Suppressor macrophage treated with lipopolysaccharide for 4 hours (primary cell): ENCODE measurements around the gene HOXD3.

Source experiments
- DNase-seq: peaks from one replicate; pipeline ENCODE4 v3.0.0-alpha.2; 2020

HOXD3 gene

DNA sequence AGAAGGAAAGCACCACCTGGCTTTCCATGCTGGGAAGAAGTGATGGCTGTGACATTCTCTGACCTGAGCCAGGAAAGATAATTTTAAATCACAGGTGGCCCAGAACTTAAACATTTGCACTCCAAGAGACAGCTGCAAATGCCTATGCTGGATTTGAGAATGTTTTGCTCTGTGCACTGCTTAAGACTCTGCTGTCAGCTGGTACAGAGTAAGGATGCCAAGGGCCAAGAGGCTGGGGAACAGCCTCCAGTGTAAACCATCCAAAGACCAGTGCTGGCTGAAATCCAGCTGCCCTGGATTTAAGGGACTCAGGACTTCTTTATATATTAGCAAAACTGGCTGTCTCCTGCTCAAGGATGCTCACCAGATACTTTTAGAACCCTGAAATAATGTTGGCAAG lies 23.7 kb upstream of the HOXD3 start:
- DNase-seq = no peak

GRCh38 chr2:176134035-176134434 lies 23.1 kb upstream of the HOXD3 start:
- DNase-seq = no peak

DNA sequence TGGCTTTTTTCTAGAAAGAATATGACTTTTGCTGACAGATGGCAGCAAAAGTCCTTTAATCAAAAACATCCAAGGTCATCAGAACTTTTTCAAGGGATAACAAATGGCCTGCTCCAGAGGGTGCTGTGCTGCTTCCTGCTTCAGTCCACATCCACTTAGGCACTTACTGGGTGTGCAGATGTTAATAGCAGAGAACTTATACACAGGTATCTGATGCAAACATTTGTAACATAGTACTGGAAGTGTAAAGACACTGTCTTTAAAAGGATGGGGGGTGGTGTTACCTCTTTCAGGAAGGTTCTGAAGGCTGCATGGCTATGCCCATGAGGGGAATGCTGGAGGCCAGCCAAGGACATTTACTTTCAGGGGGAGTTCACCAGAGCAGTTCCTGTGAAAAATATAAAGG lies 22.1 kb upstream of the HOXD3 start:
- DNase-seq = no peak

- DNase-seq = no peak
Measured at GRCh38 chr2:176136374-176137251, 20.5 kb upstream of the HOXD3 start.

DNA sequence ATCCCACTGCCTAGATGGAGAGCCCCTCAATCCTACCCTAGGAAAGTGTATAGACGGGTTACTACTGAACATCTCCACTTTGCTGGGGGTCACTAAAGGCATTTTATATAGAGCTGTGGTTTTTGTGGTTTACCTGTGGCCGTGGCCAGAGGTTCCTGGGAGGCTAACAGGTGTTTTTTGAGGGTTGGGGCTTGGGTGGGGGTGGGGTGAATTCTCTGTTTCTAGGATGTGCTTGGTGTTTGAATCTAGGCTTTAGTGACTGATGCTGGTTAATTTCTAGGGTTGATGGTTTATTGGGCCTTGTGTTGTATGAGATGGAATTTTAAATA lies 19.9 kb upstream of the HOXD3 start:
- DNase-seq = no peak

- no peak for DNase-seq
Measured at GRCh38 chr2:176137906-176138305, 19.2 kb upstream of the HOXD3 start.

DNA sequence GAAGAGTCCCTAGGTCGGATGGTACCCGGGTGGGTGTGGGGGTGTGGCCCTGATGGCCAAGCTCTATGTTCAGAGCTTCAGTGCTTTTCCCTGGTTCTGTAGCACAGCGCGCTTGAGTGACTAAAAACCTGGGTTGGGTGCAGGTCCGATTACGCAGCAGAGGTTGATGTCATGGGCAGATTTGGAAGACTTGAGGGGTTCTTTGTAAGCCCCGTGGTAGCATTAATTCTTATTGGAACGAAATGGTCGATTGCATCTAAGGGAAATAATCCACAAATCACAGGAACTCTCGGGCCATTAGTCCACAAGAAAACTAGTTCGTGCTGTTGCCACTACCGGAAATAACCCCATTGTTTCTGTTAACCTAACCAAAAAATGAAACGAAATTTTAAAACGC lies 18.6 kb upstream of the HOXD3 start:
- DNase-seq = no peak

- DNase-seq = no peak
Measured at GRCh38 chr2:176138923-176139660, 18.0 kb upstream of the HOXD3 start.

DNA sequence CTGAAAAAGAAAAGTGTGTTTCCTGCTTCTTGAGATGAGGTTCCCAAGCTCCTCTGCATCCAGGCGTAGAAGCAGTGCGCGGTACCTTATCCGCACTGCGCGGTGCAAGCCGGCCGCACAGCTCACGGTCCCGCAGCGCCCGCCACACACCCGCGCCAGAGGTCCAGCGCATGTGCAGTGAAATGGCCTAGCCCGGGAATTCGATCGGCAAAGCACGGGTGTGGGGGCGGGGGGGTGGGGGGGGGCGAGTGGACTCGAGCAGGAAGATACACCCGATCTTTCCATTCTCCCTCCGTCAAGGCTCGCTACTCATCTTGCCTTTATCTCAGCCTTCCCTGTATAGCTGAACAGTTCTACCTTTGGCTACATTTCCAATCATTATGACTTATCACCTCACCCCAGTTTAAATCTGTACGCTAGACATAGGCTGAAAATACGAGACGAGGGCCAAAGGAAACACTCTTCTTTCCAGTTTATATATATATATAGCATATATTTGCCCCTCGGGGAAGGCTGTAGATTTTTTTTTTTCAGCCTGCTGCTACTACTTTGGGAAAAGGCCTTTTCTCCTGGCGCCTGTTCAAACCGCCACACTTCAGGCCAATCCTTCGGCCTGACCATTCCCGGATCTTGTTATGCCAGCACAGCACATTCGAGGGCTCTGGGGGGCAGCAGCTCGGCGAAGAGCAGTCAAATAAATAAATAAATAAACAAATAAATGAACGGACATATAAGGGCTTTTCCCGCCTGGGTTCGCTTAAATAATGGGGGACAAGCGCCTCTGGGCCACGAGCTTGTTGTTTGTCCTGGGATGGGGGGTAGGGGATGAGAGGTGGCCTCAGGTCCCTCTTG lies 17.2 kb upstream of the HOXD3 start:
- no peak for DNase-seq

GRCh38 chr2:176140513-176141317 lies 16.4 kb upstream of the HOXD3 start:
- peak; percentile 66 for DNase-seq

DNA sequence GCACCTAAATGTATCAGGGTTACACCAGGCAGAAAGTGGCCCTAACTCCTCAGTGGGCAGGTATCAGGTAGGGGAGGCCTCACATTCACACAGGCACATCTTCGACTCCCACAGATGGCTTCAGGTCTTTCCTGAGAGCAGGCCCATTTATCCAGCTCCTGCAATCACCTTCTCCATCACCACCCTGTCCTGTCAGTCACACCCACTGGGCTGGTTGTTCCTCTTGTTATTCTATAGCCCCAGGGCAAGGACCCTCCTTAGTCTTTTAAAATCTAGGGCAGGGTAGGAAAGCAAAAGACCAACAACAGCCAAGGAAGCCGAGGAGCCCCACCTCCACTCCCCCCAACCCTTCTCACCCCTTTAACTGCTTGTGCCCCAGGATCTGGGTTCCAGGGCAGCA lies 14.8 kb upstream of the HOXD3 start:
- DNase-seq = no peak

- DNase-seq = no peak
Measured at GRCh38 chr2:176145085-176145969, 11.8 kb upstream of the HOXD3 start.

DNA sequence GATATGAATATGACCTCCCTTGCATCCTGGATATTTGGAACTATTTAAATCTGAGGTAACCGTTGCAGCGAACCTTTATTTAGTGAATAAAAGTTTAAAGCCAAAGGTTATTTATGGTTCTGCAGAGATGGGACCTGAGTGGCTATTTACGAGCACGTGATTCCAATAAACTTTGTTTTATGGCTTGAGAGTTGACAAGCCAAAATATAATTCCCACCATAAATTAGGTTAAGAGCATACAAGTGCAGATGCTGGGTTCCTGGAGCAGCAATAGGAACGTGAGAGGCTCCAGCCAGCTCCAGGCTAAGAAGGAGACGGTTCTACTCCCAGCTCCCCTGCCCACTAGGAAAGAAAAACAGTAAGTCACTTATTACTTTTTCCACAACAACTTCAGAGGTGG lies 11.0 kb upstream of the HOXD3 start:
- DNase-seq = no peak

DNA sequence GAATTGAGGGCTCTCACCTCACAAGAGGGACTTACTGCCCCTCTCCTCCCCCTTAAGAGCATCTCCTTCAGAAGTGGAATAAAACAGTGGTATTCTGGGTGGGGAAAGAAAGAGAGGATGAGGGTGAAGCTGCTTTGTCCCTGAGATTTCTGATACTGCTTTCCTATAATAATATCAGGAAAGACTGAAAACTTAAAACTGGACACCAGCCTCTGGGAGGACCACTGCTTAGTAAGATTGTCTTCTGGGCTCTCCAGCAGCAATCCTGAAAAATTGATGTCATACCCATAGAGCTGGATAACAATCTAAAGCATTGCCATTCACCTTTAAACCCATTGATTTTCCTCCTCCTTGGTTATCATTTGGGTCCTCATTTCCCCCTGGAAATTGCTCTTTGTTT lies 10.5 kb upstream of the HOXD3 start:
- DNase-seq = no peak

GRCh38 chr2:176147210-176147799 lies 9.8 kb upstream of the HOXD3 start:
- no peak for DNase-seq

DNA sequence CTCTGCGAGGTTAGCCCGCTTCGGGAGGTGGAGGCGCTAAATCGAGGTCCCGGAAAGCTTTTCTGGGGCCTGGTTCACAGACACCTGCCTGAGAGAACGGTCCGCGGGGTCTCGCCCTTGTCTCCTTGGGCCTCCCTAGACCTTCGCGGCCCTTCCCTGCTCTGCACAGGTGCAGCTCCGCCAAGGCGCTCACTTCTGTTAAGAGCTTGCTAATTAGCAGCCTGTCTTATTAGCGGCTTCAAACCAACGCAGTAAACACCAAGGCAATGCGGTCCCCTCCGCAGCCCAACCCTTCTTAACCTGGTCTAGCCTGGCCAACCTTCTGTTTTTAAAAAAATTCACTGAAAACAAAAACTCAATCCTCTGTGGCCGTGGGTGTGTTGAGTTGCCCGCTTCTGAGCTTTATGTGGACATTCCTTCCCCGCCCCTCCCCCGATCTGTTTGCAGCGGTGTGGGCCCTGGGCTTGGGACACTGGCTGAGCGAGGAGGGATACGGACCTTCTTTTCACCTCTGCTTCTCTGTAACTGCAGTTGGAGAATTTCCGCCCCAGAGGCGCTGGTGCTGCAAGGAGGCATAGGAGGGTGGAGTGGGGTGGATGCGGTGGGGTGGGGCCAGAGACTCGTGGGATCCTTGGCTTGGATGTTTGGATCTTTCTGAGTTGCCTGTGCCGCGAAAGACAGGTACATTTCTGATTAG lies 9.2 kb upstream of the HOXD3 start:
- no peak for DNase-seq

GRCh38 chr2:176148751-176149421 lies 8.2 kb upstream of the HOXD3 start:
- no peak for DNase-seq

- no peak for DNase-seq
Measured at GRCh38 chr2:176149481-176149938, 7.6 kb upstream of the HOXD3 start.

- DNase-seq = no peak
Measured at GRCh38 chr2:176149939-176150583, 7.0 kb upstream of the HOXD3 start.
